ENCODE results near the gene CEP20. TPM values are rescaled to one million over a fixed set of nuclear protein-coding genes. Genes with fewer than 3 reads are reported as not detected.

The CEP20 gene
- total RNA-seq, 2 donors from 2014 or later = 65.9 to 70.4 TPM

GRCh38 chr16:15882563-15882962 is 5.8 kb downstream of the CEP20 start:
- no peaks in the 10 kb centered on the region for H3K9me3 Mint-ChIP-seq
- H3K27me3 Mint-ChIP-seq = no peaks in the 10 kb centered on the region
- no peak for ATAC-seq (replicated peaks)
- peaks cover 64% of the 10 kb centered on the region for H3K36me3 Mint-ChIP-seq (ENCODE audit: low read depth)
- no peak overlapping the region for H3K27ac Mint-ChIP-seq
- no peak overlapping the region for H3K4me3 Mint-ChIP-seq
- H3K4me1 Mint-ChIP-seq = peaks cover 24% of the 10 kb centered on the region

GRCh38 chr16:15881794-15882379 is 6.5 kb downstream of the CEP20 start:
- Mint-ChIP-seq H3K9me3 (no peaks in the 10 kb centered on the region), H3K27me3 (no peaks in the 10 kb centered on the region), H3K27ac (no peak overlapping the region), H3K4me1 (peaks cover 20% of the 10 kb centered on the region), H3K36me3 (ENCODE audit: low read depth) (peaks cover 71% of the 10 kb centered on the region), H3K4me3 (no peak overlapping the region)
- ATAC-seq (replicated peaks) = no peak

DNA sequence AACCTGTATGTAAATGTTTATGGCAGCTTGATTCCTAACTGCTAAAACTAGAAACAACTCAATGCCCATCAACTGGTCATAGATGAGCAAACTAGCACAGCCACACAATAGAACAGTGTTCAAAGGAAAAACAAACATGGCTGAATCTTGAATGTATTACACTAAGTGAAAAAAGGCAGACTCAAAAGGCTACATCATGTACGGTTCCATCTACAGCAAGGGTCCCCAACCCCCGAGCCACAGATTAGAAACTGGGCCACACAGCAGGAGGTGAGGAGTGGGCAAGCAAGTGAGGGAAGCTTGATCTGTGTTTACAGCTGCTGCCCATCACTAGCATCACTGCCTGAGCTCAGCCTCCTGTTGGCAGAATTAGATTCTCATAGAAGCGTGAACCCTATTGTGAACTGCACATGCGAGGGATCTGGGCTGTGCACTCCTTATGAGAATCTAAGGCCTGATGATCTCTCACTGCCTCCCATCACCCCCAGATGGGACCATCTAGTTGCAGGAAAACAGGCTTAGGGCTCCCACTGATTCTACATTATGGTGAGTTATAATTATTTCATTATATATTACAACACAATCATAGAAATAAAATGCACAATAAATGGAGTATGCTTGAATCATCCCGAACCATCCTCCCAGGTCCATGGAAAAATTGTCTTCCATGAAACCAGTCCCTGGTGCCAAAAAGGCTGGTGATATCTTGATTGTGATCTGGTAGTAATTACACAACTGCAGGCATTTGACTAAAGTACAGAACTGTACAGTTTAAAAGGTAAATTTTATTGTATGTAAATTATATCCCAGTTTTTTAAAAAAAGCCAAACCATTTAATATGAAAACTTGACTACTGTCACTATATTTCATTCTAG is 7.7 kb downstream of the CEP20 start:
- Mint-ChIP-seq H3K4me1 (peaks cover 11% of the 10 kb centered on the region), H3K27me3 (no peaks in the 10 kb centered on the region), H3K9me3 (no peaks in the 10 kb centered on the region), H3K36me3 (ENCODE audit: low read depth) (peaks cover 79% of the 10 kb centered on the region), H3K27ac (no peak overlapping the region), H3K4me3 (no peak overlapping the region)
- ATAC-seq (replicated peaks) = peak; percentile 38

DNA sequence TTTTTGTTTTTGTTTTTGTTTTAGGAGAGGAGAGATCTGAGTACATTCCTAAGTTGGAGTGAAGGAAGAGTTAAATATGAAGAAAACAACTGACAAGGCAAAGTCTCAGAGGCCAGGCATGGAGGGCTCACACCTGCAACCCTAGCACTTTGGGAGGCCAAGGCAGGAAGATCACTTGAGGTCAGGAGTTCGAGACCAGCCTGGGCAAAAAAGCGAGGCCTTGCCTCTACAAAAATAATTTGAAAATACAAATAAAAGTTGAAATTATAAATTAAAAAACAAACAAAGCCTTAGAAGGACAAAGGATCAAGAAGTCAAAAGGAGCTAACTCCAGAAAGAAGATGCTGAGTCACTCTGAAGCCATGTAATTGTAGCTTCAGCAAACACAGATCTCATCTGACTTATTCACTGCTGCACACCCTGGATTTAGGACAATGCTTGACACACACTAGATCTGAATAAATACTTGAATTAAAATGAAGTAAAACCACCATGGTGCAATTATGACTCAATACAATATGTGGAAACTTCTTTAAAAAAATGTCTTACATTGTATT is 9.1 kb downstream of the CEP20 start:
- peak overlapping the region; percentile 15 for H3K4me3 Mint-ChIP-seq
- peaks cover 9% of the 10 kb centered on the region for H3K4me1 Mint-ChIP-seq
- ATAC-seq (replicated peaks) = peak; percentile 74
- H3K9me3 Mint-ChIP-seq = no peaks in the 10 kb centered on the region
- H3K36me3 Mint-ChIP-seq (ENCODE audit: low read depth) = peaks cover 91% of the 10 kb centered on the region
- H3K27me3 Mint-ChIP-seq = no peaks in the 10 kb centered on the region
- peak overlapping the region; percentile 90 for H3K27ac Mint-ChIP-seq

DNA sequence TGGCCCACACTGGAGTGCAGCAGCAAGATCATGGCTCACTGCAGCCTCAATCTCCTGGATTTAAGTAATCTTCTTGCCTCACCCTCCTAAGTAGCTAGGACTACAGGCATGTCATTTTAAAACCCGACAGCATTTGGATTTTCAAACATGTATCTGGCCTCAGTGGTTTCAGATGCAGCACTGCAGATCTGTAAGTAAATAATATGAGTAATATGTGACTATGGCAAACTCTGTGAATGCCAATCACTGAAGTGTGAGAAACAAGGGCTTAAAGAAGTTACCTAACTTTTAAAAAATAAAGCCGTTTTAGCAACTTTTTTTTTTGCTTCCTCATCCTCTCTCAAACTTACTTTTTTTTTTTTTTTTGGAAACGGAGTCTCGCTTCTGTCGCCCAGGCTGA is 11.9 kb downstream of the CEP20 start:
- Mint-ChIP-seq H3K36me3 (ENCODE audit: low read depth) (peaks cover 92% of the 10 kb centered on the region), H3K9me3 (no peaks in the 10 kb centered on the region), H3K27ac (no peak overlapping the region), H3K4me3 (no peak overlapping the region), H3K27me3 (no peaks in the 10 kb centered on the region), H3K4me1 (peaks cover 9% of the 10 kb centered on the region)
- no peak for ATAC-seq (replicated peaks)

GRCh38 chr16:15874745-15875314 is 13.6 kb downstream of the CEP20 start:
- H3K27ac Mint-ChIP-seq = no peak overlapping the region

GRCh38 chr16:15873737-15874136 is 14.7 kb downstream of the CEP20 start:
- H3K27me3 Mint-ChIP-seq = no peaks in the 10 kb centered on the region
- no peaks in the 10 kb centered on the region for H3K9me3 Mint-ChIP-seq
- no peak overlapping the region for H3K4me3 Mint-ChIP-seq
- peak overlapping the region; percentile 28 for H3K27ac Mint-ChIP-seq
- peaks cover under 1% of the 10 kb centered on the region for H3K4me1 Mint-ChIP-seq
- H3K36me3 Mint-ChIP-seq (ENCODE audit: low read depth) = peaks cover 92% of the 10 kb centered on the region
- ATAC-seq (replicated peaks) = no peak

More at GRCh38 chr16:15874745-15875314, 13.6 kb downstream of the CEP20 start:
- Mint-ChIP-seq H3K4me1 (peaks cover 9% of the 10 kb centered on the region), H3K9me3 (no peaks in the 10 kb centered on the region), H3K27me3 (no peaks in the 10 kb centered on the region), H3K36me3 (ENCODE audit: low read depth) (peaks cover 94% of the 10 kb centered on the region), H3K4me3 (no peak overlapping the region)
- no peak for ATAC-seq (replicated peaks)

DNA sequence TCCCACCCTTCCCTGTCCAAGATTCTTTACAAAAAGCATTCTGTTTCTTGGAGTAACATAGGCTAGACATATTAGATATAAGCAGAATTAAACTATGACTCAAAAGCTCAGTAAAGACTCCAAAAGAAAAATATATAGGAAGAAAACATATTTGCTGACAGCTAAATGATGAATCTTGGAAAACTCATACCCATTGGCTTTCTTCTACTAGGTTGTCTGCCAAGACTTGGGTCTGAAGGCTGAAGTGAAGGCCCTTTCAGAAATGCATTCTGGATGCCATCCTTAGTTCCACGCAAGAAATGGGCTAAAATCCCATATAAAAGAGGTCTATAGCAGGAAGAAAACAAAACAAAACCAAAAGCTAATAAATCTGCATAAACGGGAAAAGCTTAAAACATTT is 15.1 kb downstream of the CEP20 start:
- peaks cover 92% of the 10 kb centered on the region for H3K36me3 Mint-ChIP-seq (ENCODE audit: low read depth)
- no peaks in the 10 kb centered on the region for H3K27me3 Mint-ChIP-seq
- H3K27ac Mint-ChIP-seq = no peak overlapping the region
- H3K4me3 Mint-ChIP-seq = no peak overlapping the region
- H3K4me1 Mint-ChIP-seq = no peaks in the 10 kb centered on the region
- no peaks in the 10 kb centered on the region for H3K9me3 Mint-ChIP-seq
- no peak for ATAC-seq (replicated peaks)

DNA sequence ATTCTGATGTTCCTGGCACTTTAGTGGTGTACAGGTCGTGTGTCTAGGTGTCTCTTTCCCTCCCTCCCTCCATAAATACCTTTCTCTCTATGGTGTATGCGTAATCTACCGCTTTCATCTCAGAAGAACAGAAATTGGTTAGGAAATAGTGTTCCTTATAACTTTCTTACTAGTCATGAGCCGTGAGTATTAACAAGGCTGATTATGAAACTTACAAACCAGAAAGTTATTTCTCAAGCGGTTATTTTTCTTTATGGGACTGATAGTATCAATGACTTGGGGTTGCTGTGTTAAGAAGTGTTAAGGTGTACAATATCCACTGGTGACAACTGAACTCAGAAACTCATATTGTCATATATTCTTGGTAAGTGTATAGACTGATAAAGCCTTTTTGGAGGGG is 18.4 kb downstream of the CEP20 start:
- H3K27me3 Mint-ChIP-seq = no peaks in the 10 kb centered on the region
- H3K27ac Mint-ChIP-seq = peak overlapping the region; percentile 25
- no peak overlapping the region for H3K4me3 Mint-ChIP-seq
- H3K4me1 Mint-ChIP-seq = no peaks in the 10 kb centered on the region
- peaks cover 92% of the 10 kb centered on the region for H3K36me3 Mint-ChIP-seq (ENCODE audit: low read depth)
- no peaks in the 10 kb centered on the region for H3K9me3 Mint-ChIP-seq
- no peak for ATAC-seq (replicated peaks)

GRCh38 chr16:15866451-15866850 is 22.0 kb downstream of the CEP20 start:
- peaks cover 60% of the 10 kb centered on the region for H3K36me3 Mint-ChIP-seq (ENCODE audit: low read depth)
- no peaks in the 10 kb centered on the region for H3K4me1 Mint-ChIP-seq
- no peaks in the 10 kb centered on the region for H3K27me3 Mint-ChIP-seq
- no peak overlapping the region for H3K27ac Mint-ChIP-seq
- no peak overlapping the region for H3K4me3 Mint-ChIP-seq
- H3K9me3 Mint-ChIP-seq = no peaks in the 10 kb centered on the region
- no peak for ATAC-seq (replicated peaks)

- Mint-ChIP-seq H3K27me3 (no peaks in the 10 kb centered on the region), H3K9me3 (no peaks in the 10 kb centered on the region), H3K27ac (no peak overlapping the region), H3K4me1 (no peaks in the 10 kb centered on the region), H3K36me3 (ENCODE audit: low read depth) (peaks cover 56% of the 10 kb centered on the region), H3K4me3 (no peak overlapping the region)
- ATAC-seq (replicated peaks) = no peak
Measured at GRCh38 chr16:15865742-15866141, 22.7 kb downstream of the CEP20 start.

- no peak for ATAC-seq (replicated peaks)
- no peaks in the 10 kb centered on the region for H3K4me1 Mint-ChIP-seq
- no peaks in the 10 kb centered on the region for H3K9me3 Mint-ChIP-seq
- peaks cover 48% of the 10 kb centered on the region for H3K36me3 Mint-ChIP-seq (ENCODE audit: low read depth)
- H3K4me3 Mint-ChIP-seq = no peak overlapping the region
- no peak overlapping the region for H3K27ac Mint-ChIP-seq
- no peaks in the 10 kb centered on the region for H3K27me3 Mint-ChIP-seq
Measured at GRCh38 chr16:15864939-15865338, 23.5 kb downstream of the CEP20 start.

GRCh38 chr16:15861996-15862395 is 26.4 kb downstream of the CEP20 start:
- H3K4me1 Mint-ChIP-seq = peaks cover 6% of the 10 kb centered on the region
- H3K27ac Mint-ChIP-seq = no peak overlapping the region
- H3K9me3 Mint-ChIP-seq = no peaks in the 10 kb centered on the region
- H3K4me3 Mint-ChIP-seq = no peak overlapping the region
- H3K36me3 Mint-ChIP-seq (ENCODE audit: low read depth) = peaks cover 19% of the 10 kb centered on the region
- peaks cover 15% of the 10 kb centered on the region for H3K27me3 Mint-ChIP-seq
- no peak for ATAC-seq (replicated peaks)

- Mint-ChIP-seq H3K4me3 (no peak overlapping the region), H3K36me3 (ENCODE audit: low read depth) (no peaks in the 10 kb centered on the region), H3K9me3 (no peaks in the 10 kb centered on the region), H3K27ac (no peak overlapping the region), H3K27me3 (peaks cover 28% of the 10 kb centered on the region), H3K4me1 (peaks cover 6% of the 10 kb centered on the region)
- ATAC-seq (replicated peaks) = no peak
Measured at GRCh38 chr16:15858921-15859668, 29.3 kb downstream of the CEP20 start.
